GM06990 (cell line): ENCODE measurements around the gene IMP4.

ENCODE experiments used
- DNase-seq: peaks from one replicate; pipeline ENCODE4 v3.0.0-alpha.2; 2011; ENCODE audit not compliant: insufficient read length; ENCODE audit errors: extremely low read depth
- H3K27me3 ChIP-seq: replicated peaks from 2 replicates; pipeline ENCODE4 v1.6.0; 2011; ENCODE audit warnings: low read length; ENCODE audit not compliant: control insufficient read depth, insufficient read depth
- H3K36me3 ChIP-seq: 2 replicates; pipeline ENCODE4 v1.5.1; 2011; ENCODE audit warnings: low read length; ENCODE audit not compliant: control insufficient read depth, insufficient read depth
- H3K4me3 ChIP-seq: replicated peaks from 2 replicates; pipeline ENCODE4 v1.5.1; 2011; ENCODE audit warnings: low read depth, mild to moderate bottlenecking, control low read depth, low read length
- TF ChIP-seq, protein P1 (sequence below): IDR thresholded peaks from 2 replicates; pipeline ENCODE4 v1.5.1; 2011; ENCODE audit warnings: low read length, control low read depth, mild to moderate bottlenecking, inconsistent platforms; ENCODE audit not compliant: insufficient read depth, poor library complexity, severe bottlenecking

IMP4 gene

DNA sequence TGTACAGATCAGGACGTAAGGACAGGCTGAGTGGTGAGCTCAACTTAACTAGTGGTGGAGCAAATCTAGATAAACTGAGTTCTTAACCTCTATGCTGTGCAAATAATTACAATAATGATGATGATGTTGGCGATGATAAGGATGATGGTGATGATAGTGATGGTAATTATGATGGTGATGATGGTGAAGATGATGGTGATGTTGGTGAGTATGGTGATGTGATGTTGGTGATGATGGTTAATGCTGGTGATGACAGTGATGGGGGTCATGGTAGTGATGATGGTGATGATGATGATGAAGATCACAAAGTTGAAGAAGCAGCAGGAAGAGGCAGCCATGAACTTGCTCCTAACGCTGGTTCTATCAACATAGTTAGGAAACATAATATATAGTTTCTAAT, 38.0 kb upstream of the IMP4 start:
- TF ChIP-seq, protein P1, sequence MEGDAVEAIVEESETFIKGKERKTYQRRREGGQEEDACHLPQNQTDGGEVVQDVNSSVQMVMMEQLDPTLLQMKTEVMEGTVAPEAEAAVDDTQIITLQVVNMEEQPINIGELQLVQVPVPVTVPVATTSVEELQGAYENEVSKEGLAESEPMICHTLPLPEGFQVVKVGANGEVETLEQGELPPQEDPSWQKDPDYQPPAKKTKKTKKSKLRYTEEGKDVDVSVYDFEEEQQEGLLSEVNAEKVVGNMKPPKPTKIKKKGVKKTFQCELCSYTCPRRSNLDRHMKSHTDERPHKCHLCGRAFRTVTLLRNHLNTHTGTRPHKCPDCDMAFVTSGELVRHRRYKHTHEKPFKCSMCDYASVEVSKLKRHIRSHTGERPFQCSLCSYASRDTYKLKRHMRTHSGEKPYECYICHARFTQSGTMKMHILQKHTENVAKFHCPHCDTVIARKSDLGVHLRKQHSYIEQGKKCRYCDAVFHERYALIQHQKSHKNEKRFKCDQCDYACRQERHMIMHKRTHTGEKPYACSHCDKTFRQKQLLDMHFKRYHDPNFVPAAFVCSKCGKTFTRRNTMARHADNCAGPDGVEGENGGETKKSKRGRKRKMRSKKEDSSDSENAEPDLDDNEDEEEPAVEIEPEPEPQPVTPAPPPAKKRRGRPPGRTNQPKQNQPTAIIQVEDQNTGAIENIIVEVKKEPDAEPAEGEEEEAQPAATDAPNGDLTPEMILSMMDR: no peak
- H3K36me3 ChIP-seq: no peaks in the 10 kb centered on the region
- no peaks in the 10 kb centered on the region for H3K27me3 ChIP-seq
- no peak for DNase-seq
- H3K4me3 ChIP-seq: no peak overlapping the region

DNA sequence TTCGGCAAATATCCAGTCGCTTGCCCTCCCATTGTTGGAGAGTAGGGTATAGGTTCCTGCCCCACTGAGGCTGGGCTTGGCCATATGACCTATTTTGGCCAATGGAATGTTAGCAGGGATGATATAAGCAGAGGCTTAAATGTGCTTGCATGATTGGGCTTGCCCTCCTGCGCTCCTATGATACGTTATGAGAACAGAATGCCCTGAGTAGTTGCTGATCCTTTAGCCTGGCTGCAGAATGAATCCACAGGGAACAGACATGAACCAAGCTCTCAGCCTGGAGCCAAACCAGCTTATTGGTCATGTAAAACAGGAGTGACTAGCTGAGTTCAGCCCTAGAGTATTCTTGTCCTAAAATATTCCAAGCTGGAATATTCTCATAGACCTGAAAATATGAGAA, 34.8 kb upstream of the IMP4 start:
- H3K27me3 ChIP-seq: no peaks in the 10 kb centered on the region
- no peaks in the 10 kb centered on the region for H3K36me3 ChIP-seq
- H3K4me3 ChIP-seq: no peak overlapping the region
- no peak for DNase-seq
- TF ChIP-seq, protein P1: no peak

DNA sequence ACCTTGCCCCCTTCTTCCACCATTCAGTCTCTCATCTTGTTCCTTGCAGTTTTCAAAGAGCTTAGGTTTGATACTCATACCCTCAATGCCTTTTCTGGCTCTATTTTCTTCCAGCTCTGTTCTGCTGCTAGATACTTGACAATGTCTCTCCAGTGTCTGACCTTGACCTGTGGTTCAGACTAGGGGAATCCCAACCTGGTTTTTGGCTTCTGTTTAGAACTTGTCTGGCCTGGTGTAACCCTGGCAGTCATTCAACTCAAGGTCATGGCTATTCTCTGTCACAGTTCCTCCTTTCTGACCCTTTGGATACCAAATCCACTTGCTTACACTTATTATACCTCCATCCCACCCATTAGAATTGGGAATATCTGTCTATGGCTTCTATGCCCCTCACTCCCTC, 31.8 kb upstream of the IMP4 start:
- H3K36me3 ChIP-seq: no peaks in the 10 kb centered on the region
- TF ChIP-seq, protein P1: no peak
- H3K4me3 ChIP-seq: no peak overlapping the region
- no peaks in the 10 kb centered on the region; the same call in 1 of the 2 replicates for H3K27me3 ChIP-seq
- no peak for DNase-seq

DNA sequence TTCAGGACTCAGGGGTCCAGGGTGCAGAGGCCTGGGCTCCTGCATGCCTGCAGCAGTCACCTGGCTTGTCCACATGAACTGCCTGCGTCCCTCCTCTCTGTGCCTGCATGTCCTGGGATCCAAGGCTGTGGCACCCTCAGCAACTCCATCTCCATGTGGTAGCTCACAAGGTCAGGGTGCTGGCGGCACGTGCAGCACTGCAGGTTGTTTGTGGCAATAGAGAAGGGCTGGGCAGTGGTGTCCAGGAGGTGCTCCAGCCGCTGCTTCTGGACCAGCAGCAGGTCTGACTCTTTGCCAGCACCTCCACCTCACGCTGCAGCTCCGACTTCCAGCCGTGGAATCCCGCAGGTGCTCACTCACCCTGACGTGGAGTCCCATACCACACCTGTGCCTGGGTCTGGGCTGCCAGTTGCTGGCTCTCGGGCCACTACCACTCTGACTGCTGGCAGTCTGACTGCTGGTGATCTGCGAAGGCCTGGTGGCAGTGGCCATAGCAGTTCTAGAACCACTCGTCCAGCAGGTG, 28.8 kb upstream of the IMP4 start:
- H3K36me3 ChIP-seq: no peaks in the 10 kb centered on the region
- DNase-seq: no peak
- H3K27me3 ChIP-seq: no peaks in the 10 kb centered on the region; the same call in 1 of the 2 replicates
- no peak overlapping the region for H3K4me3 ChIP-seq
- TF ChIP-seq, protein P1: no peak

DNA sequence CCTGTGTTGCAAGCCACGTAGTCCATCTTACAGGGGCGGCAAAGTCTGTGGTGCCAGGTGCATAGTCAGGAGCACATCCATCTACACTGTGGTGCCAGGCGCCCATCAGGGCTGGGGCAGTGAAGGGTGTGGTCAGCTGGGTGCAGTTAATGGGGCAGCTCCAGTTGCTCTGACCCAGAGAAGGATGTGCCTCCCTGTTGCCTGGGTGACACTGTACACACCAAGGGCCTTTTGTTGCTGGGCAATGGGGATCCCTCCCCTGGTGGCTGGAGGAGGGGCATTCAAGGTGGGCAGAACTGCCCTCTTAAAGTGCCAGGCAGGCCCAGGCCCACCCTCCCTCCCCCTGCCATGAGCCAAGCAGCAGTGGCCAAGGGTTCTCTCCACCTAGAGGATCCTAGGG, 28.3 kb upstream of the IMP4 start:
- no peak for DNase-seq
- Histone ChIP-seq H3K27me3 (no peaks in the 10 kb centered on the region; the same call in 1 of the 2 replicates), H3K4me3 (no peak overlapping the region), H3K36me3 (no peaks in the 10 kb centered on the region)
- TF ChIP-seq, protein P1: no peak

DNA sequence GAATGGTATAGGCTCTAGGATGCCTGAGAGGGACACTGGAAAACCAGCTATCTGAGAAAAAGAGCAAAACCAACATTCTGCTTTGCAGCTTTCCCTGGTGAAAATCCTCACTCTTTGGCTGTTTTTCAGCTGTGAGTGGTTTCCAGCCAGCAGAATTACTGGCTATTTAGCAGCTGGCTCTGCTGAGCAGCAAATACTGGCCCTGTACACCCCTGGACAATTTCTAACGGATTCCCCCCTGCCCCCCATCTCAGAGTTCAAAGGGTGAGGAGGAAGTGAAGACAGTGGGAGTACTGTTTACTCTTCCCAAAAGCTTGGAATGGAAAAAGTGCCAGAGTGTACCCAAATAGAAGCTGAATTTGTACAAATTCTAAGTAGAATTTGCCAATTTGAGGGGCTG, 26.1 kb upstream of the IMP4 start:
- TF ChIP-seq, protein P1: no peak
- no peaks in the 10 kb centered on the region; the same call in 1 of the 2 replicates for H3K27me3 ChIP-seq
- H3K36me3 ChIP-seq: no peaks in the 10 kb centered on the region
- H3K4me3 ChIP-seq: no peak overlapping the region
- DNase-seq: no peak
